K562 (cell line): Measurements from ENCODE around the gene DPYSL4. TPM values are rescaled to one million over a fixed set of nuclear protein-coding genes. Genes with fewer than 3 reads are reported as not detected.
A peak's percentile ranks its signal among the peaks of the same experiment; 100 is the strongest.

ENCODE experiments used
- ATF3 ChIP-seq, 2 experiments: fragments of 450-650 bp in 1 of 2; sonication (generic) in 1 of 2; formaldehyde crosslinking in 1 of 2; IDR thresholded peaks in 1 of 2; conservative IDR thresholded peaks in 1 of 2; 2 replicates each; pipeline versions ENCODE4 v1.6.1 to v1.8.1; 2016 to 2023; ENCODE audit warnings: mild to moderate bottlenecking in 2 of 2, moderate library complexity in 2 of 2, inconsistent platforms in 1 of 2, missing genetic modification reagents in 1 of 2
- DACH1 ChIP-seq: fragments of 450-650 bp; IDR thresholded peaks from 2 replicates; pipeline ENCODE4 v1.6.1; 2018; ENCODE audit not compliant: partially characterized antibody
- ETV1 ChIP-seq: fragments of 450-650 bp; conservative IDR thresholded peaks from 2 replicates; pipeline ENCODE4 v1.6.1; 2016; ENCODE audit warnings: missing genetic modification characterization, control low read depth, low read depth, missing compliant biosample characterization
- HDGF ChIP-seq: fragments of 450-650 bp; IDR thresholded peaks from 2 replicates; pipeline ENCODE4 v1.6.1; 2016
- HIVEP1 ChIP-seq: fragments of 250-450 bp; sonication (Bioruptor Pico); IDR thresholded peaks from 2 replicates; pipeline ENCODE4 v1.4.0; 2020; ENCODE audit warnings: mild to moderate bottlenecking
- HNRNPL ChIP-seq: fragments of 200-400 bp; formaldehyde crosslinking; IDR thresholded peaks from 2 replicates; pipeline ENCODE4 v1.6.1; 2017; ENCODE audit warnings: low read depth, mild to moderate bottlenecking, low read length
- KLF16 ChIP-seq: IDR thresholded peaks from 2 replicates; pipeline ENCODE4 v1.6.1; 2016; ENCODE audit warnings: antibody characterized with exemption
- MXD1 ChIP-seq: fragments of 250-450 bp; sonication (Bioruptor Pico); IDR thresholded peaks from 2 replicates; pipeline ENCODE4 v1.8.0; 2021; ENCODE audit warnings: borderline replicate concordance, mild to moderate bottlenecking, moderate library complexity; ENCODE audit not compliant: poor library complexity, severe bottlenecking
- MYBL2 ChIP-seq, 2 experiments: fragments of 450-650 bp in 1 of 2; sonication (generic) in 1 of 2; formaldehyde crosslinking in 1 of 2; IDR thresholded peaks; 2 replicates each; pipeline versions ENCODE4 v1.6.1 to v1.8.1; 2017 to 2022; ENCODE audit warnings: borderline replicate concordance in 1 of 2, inconsistent platforms in 1 of 2, low read depth in 1 of 2, mild to moderate bottlenecking in 1 of 2, missing genetic modification reagents in 1 of 2, moderate library complexity in 1 of 2
- NCOA1 ChIP-seq: fragments of 450-650 bp; IDR thresholded peaks from 2 replicates; pipeline ENCODE4 v1.6.1; 2016; ENCODE audit warnings: low read depth
- PTTG1 ChIP-seq: fragments of 450-650 bp; IDR thresholded peaks from 2 replicates; pipeline ENCODE4 v1.6.1; 2016; ENCODE audit warnings: low read depth, mild to moderate bottlenecking, missing genetic modification characterization, missing compliant biosample characterization
- REST ChIP-seq, 2 experiments: fragments of 450-650 bp; formaldehyde crosslinking in 1 of 2; IDR thresholded peaks; 2 replicates each; pipeline versions ENCODE4 v1.4.0 to v1.6.1; 2014 to 2020; ENCODE audit warnings: mild to moderate bottlenecking in 2 of 2, borderline replicate concordance in 1 of 2, low read depth in 1 of 2
- STAT5A ChIP-seq: IDR thresholded peaks from 2 replicates; pipeline ENCODE4 v1.6.1; 2012; ENCODE audit warnings: low read length, inconsistent platforms, borderline replicate concordance
- WHSC1 ChIP-seq: IDR thresholded peaks from one replicate; pipeline ENCODE4 v1.6.1; 2012; ENCODE audit warnings: low read length, control low read depth, inconsistent platforms
- ZEB2 ChIP-seq: fragments of 450-650 bp; IDR thresholded peaks from 2 replicates; pipeline ENCODE4 v1.6.1; 2016
- ZNF57 ChIP-seq: fragments of 450-650 bp; formaldehyde crosslinking; IDR thresholded peaks from 2 replicates; pipeline ENCODE4 v1.4.0; 2020; ENCODE audit warnings: mild to moderate bottlenecking, moderate library complexity
- ZZZ3 ChIP-seq: fragments of 450-650 bp; IDR thresholded peaks from 2 replicates; pipeline ENCODE4 v1.6.1; 2016; ENCODE audit warnings: antibody characterized with exemption, mild to moderate bottlenecking, moderate library complexity
- polyA plus RNA-seq, 8 experiments: library from polyadenylated mRNA; depleted of rRNA in 4 of 8; stranded (reverse) in 5 of 8; unstranded in 3 of 8; fragments of >200 nt; fragmentation: Nextera tagmentation in 2 of 8; fragmentation: Illumina TruSeq in 1 of 8; extraction: Ambion mirVana in 2 of 8; extraction: Trizol in 1 of 8; gene quantifications; 2 replicates each; pipeline versions ENCODE4 v1.2.1 to v1.2.3, GENCODE V29; 2011 to 2014; ENCODE audit warnings: inconsistent platforms in 1 of 8, missing spikeins in 1 of 8
- total RNA-seq, 7 experiments: library from RNA; depleted of rRNA in 6 of 7; stranded (reverse); fragments of >200 nt in 6 of 7; fragmentation: Illumina TruSeq in 2 of 7; extraction: Trizol in 2 of 7; gene quantifications; 2 replicates each; pipeline versions ENCODE4 v1.2.1 to v1.2.3, GENCODE V29; 2011 to 2021; ENCODE audit warnings: low replicate concordance in 1 of 7

Gene DPYSL4
- total and polyA plus RNA-seq, 9 of the 15 experiments (the other 6 are each of a cell fraction or from before 2014, with no cell fraction given), result 0.03 TPM; not detected in 8

GRCh38 chr10:132185601-132186487 lies 904 bp upstream of the DPYSL4 start (continued):
- no peak for TF ChIP-seq KLF16
- no peak for TF ChIP-seq ZNF57
- no peak for TF ChIP-seq WHSC1
- TF ChIP-seq ATF3 (IDR thresholded peaks at IDR 0.05), result no peak
- no peak for TF ChIP-seq ATF3 (CRISPR knock-in tag; conservative IDR thresholded peaks at IDR 0.05)
- TF ChIP-seq HIVEP1 (CRISPR knock-in tag), result no peak
- TF ChIP-seq ZZZ3, result no peak
- no peak for TF ChIP-seq MXD1 (CRISPR knock-in tag)
- TF ChIP-seq DACH1, result no peak
- TF ChIP-seq ZEB2, result no peak
- TF ChIP-seq HDGF, result no peak
- TF ChIP-seq ETV1 (tag), result no peak
- no peak for TF ChIP-seq HNRNPL
- TF ChIP-seq NCOA1, result no peak
- TF ChIP-seq MYBL2 (IDR thresholded peaks at IDR 0.05; ENCODE audit: low read depth), result no peak
- TF ChIP-seq MYBL2 (CRISPR knock-in tag; IDR thresholded peaks at IDR 0.05; ENCODE audit: borderline replicate concordance), result no peak
- peak; percentile 97 for TF ChIP-seq REST (IDR thresholded peaks at IDR 0.05; ENCODE audit: borderline replicate concordance)
- peak; percentile 94 for TF ChIP-seq REST (CRISPR knock-in tag; IDR thresholded peaks at IDR 0.05; ENCODE audit: low read depth)
- TF ChIP-seq STAT5A, result no peak
- TF ChIP-seq PTTG1 (tag), result no peak
